Measurements from ENCODE around the gene ZNF654.

DNA sequence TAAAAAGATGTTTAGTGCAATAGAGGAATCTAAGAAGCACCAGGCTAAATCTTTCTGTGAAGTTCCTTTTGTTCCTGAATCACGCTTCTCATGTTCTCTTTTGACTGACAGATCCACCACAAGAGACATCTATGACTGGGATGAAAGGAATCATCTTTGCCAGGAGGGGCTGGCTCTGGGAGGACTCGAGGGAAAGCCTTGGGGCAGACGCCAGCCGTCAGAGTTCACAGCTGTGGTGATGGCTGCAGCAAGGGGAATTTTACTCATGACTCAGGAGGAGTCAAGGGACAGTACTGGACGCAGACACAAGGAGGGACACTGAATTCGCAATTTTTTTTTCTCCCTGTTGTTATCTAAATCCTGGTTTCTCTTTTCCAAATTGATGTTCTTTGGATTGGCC, 129.4 kb downstream of the ZNF654 start:
- TF ChIP-seq POLR2AphosphoS5 (IDR thresholded peaks at IDR 0.05; ENCODE audit: low read depth, low read length) (no peak), EP300 (IDR thresholded peaks at IDR 0.05; ENCODE audit: borderline replicate concordance in 1 of 2, low read depth in 1 of 2, low read length in 1 of 2) (no peak)
- TF ChIP-seq, protein P1, sequence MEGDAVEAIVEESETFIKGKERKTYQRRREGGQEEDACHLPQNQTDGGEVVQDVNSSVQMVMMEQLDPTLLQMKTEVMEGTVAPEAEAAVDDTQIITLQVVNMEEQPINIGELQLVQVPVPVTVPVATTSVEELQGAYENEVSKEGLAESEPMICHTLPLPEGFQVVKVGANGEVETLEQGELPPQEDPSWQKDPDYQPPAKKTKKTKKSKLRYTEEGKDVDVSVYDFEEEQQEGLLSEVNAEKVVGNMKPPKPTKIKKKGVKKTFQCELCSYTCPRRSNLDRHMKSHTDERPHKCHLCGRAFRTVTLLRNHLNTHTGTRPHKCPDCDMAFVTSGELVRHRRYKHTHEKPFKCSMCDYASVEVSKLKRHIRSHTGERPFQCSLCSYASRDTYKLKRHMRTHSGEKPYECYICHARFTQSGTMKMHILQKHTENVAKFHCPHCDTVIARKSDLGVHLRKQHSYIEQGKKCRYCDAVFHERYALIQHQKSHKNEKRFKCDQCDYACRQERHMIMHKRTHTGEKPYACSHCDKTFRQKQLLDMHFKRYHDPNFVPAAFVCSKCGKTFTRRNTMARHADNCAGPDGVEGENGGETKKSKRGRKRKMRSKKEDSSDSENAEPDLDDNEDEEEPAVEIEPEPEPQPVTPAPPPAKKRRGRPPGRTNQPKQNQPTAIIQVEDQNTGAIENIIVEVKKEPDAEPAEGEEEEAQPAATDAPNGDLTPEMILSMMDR (IDR thresholded peaks at IDR 0.05) = 0 out of 2 replicates have a peak, but pooled peaks have one; percentile 8

Data from SK-N-SH (cell line).